ENCODE measurements around the gene KRT6B.
"Not testable (repeated sequence)": the region's sequence is repeated elsewhere in the genome, so short reads cannot be mapped to it uniquely, and the experiment has no call there.

Gene KRT6B

GRCh38 chr12:52411815-52412214 lies 40.1 kb downstream of the KRT6B start:
- H2AFZ ChIP-seq (ENCODE audit: low read depth): no peak overlapping the region
- no peak overlapping the region for H3K27ac ChIP-seq
- peaks cover 19% of the 10 kb centered on the region; the same call in 1 of the 2 replicates for H3K27me3 ChIP-seq (ENCODE audit: insufficient read depth, low read depth)
- H3K4me1 ChIP-seq (ENCODE audit: low read depth, poor library complexity, severe bottlenecking): no peaks in the 10 kb centered on the region
- no peaks in the 10 kb centered on the region for H4K20me1 ChIP-seq (ENCODE audit: insufficient read depth)
- TF ChIP-seq, protein P1, sequence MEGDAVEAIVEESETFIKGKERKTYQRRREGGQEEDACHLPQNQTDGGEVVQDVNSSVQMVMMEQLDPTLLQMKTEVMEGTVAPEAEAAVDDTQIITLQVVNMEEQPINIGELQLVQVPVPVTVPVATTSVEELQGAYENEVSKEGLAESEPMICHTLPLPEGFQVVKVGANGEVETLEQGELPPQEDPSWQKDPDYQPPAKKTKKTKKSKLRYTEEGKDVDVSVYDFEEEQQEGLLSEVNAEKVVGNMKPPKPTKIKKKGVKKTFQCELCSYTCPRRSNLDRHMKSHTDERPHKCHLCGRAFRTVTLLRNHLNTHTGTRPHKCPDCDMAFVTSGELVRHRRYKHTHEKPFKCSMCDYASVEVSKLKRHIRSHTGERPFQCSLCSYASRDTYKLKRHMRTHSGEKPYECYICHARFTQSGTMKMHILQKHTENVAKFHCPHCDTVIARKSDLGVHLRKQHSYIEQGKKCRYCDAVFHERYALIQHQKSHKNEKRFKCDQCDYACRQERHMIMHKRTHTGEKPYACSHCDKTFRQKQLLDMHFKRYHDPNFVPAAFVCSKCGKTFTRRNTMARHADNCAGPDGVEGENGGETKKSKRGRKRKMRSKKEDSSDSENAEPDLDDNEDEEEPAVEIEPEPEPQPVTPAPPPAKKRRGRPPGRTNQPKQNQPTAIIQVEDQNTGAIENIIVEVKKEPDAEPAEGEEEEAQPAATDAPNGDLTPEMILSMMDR (conservative IDR thresholded peaks at IDR 0.05; ENCODE audit: low read depth, low read length): no peak
- H3K4me3 ChIP-seq (IDR thresholded peaks at IDR 0.05; ENCODE audit: insufficient read depth, low read depth, low read length): no peak overlapping the region
- H3K9ac ChIP-seq: no peak overlapping the region
- no peak overlapping the region for H3K4me2 ChIP-seq
- no peaks in the 10 kb centered on the region for H3K36me3 ChIP-seq (ENCODE audit: insufficient read depth)
- no peaks in the 10 kb centered on the region for H3K79me2 ChIP-seq (ENCODE audit: insufficient read depth, low read depth)

DNA sequence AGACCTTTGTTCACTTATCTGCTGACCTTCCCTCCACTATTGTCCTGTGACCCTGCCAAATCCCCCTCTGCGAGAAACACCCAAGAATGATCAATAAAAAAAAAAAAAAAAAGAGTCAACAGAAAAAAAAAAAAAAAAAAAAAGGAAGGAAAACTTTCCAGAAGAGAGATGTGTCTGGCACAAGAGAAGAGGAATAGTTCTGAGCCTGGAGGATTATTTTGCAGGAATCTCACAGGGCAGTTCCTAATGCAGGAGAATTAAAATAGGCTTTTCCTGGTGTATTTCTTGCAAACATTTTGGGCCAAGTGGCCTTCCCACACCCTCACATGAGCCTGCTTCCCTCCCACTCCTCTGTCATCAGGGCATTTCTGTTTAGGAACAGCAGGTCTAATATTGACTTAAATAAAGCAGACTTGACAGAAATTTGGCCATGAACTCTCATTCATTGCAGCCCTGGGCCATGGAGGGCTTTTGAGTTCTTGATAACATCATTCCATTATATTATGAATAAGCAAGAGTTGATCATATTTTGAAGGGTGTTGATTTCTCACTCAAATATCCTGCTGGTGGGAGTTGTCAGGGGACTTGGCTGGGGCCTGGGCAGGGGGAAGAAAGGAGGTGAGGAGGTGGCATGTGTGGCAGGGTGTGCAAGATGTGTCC lies 41.2 kb downstream of the KRT6B start:
- H3K9ac ChIP-seq; H3K4me3 ChIP-seq (IDR thresholded peaks at IDR 0.05; ENCODE audit: insufficient read depth, low read depth, low read length); H4K20me1 ChIP-seq (ENCODE audit: insufficient read depth); H3K79me2 ChIP-seq (ENCODE audit: insufficient read depth, low read depth); H3K4me2 ChIP-seq; H3K4me1 ChIP-seq (ENCODE audit: low read depth, poor library complexity, severe bottlenecking); H3K27ac ChIP-seq; H3K36me3 ChIP-seq (ENCODE audit: insufficient read depth); H2AFZ ChIP-seq (ENCODE audit: low read depth): not testable (repeated sequence)
- peaks cover 25% of the 10 kb centered on the region; the same call in 1 of the 2 replicates for H3K27me3 ChIP-seq (ENCODE audit: insufficient read depth, low read depth)

DNA sequence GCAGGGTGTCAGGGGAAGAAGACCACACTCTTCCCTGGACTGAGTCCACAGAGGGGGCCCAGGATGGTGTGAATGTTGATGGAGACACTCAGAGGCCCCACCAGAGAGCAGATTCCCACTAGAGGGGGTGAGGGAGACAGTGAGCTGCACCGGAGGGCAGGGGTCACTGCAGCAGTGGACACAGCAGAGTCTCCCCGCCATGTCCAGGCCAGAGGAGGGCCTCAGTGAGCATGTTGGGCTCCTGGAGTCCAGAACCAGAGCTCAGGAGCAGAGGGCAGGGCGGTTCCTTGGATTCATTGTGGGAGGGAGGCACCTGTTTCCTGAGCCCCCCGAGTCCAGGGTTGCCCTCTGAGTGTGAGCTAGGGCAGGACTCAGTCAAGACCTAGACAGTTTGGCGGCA lies 44.0 kb downstream of the KRT6B start:
- Histone ChIP-seq H3K4me2 (no peak overlapping the region), H3K27ac (no peak overlapping the region), H3K27me3 (ENCODE audit: insufficient read depth, low read depth) (peaks cover 38% of the 10 kb centered on the region; the same call in 1 of the 2 replicates), H3K4me1 (ENCODE audit: low read depth, poor library complexity, severe bottlenecking) (no peaks in the 10 kb centered on the region), H4K20me1 (ENCODE audit: insufficient read depth) (no peaks in the 10 kb centered on the region), H3K36me3 (ENCODE audit: insufficient read depth) (no peaks in the 10 kb centered on the region), H2AFZ (ENCODE audit: low read depth) (no peak overlapping the region), H3K4me3 (IDR thresholded peaks at IDR 0.05; ENCODE audit: insufficient read depth, low read depth, low read length) (no peak overlapping the region), H3K79me2 (ENCODE audit: insufficient read depth, low read depth) (no peaks in the 10 kb centered on the region), H3K9ac (no peak overlapping the region)
- TF ChIP-seq, protein P1 (conservative IDR thresholded peaks at IDR 0.05; ENCODE audit: low read depth, low read length): no peak

DNA sequence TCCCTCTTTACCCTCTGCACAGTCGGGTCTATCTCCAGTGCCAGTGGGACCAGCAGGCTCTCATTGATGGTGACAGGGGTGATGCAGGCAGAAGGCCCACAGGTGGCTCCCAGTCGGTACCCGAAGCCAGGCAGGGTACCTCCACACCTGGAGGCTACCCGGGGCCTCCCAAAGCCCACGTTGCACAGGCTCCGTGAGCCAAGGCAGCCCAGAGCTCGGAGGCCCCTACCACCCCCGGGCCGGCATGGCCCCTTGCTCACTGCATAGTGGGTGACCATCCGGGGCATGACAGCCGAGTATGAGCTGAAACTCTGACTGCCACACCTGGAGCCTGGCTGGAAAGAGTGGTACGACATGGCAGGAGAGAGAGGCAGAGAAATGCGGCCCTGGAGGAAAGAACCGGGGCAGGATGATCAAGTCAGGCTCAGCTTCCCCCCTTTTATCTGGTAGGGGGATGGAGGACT lies 46.0 kb downstream of the KRT6B start, which contains the start of gene KRT82:
Gene KRT82 (minus strand): TSS at position 414 of the 464 bp plus-strand sequence. CDS start 58 bp downstream, at position 356.
- TF ChIP-seq, protein P1 (conservative IDR thresholded peaks at IDR 0.05; ENCODE audit: low read depth, low read length): no peak
- Histone ChIP-seq H3K4me3 (IDR thresholded peaks at IDR 0.05; ENCODE audit: insufficient read depth, low read depth, low read length) (no peak within 1 kb of the TSS), H3K4me2 (no peak within 1 kb of the TSS), H3K36me3 (ENCODE audit: insufficient read depth) (no peaks in the 10 kb centered on the region), H3K4me1 (ENCODE audit: low read depth, poor library complexity, severe bottlenecking) (no peaks in the 10 kb centered on the region), H3K79me2 (ENCODE audit: insufficient read depth, low read depth) (no peaks in the 10 kb centered on the region), H3K27me3 (ENCODE audit: insufficient read depth, low read depth) (peaks cover 52% of the 10 kb centered on the region), H3K9ac (no peak within 1 kb of the TSS), H4K20me1 (ENCODE audit: insufficient read depth) (no peaks in the 10 kb centered on the region), H3K27ac (no peak within 1 kb of the TSS), H2AFZ (ENCODE audit: low read depth) (no peak within 1 kb of the TSS)

GRCh38 chr12:52404951-52405350 lies 47.0 kb downstream of the KRT6B start:
- Histone ChIP-seq H3K27me3 (ENCODE audit: insufficient read depth, low read depth) (peaks cover 54% of the 10 kb centered on the region), H2AFZ (ENCODE audit: low read depth) (no peak overlapping the region), H3K9ac (no peak overlapping the region), H3K4me2 (no peak overlapping the region), H3K79me2 (ENCODE audit: insufficient read depth, low read depth) (no peaks in the 10 kb centered on the region), H3K4me1 (ENCODE audit: low read depth, poor library complexity, severe bottlenecking) (no peaks in the 10 kb centered on the region), H3K4me3 (IDR thresholded peaks at IDR 0.05; ENCODE audit: insufficient read depth, low read depth, low read length) (no peak overlapping the region), H4K20me1 (ENCODE audit: insufficient read depth) (no peaks in the 10 kb centered on the region), H3K27ac (no peak overlapping the region), H3K36me3 (ENCODE audit: insufficient read depth) (no peaks in the 10 kb centered on the region)
- TF ChIP-seq, protein P1 (conservative IDR thresholded peaks at IDR 0.05; ENCODE audit: low read depth, low read length): no peak
